ENCODE data around the gene WNT9A. TPM values are rescaled to one million over a fixed set of nuclear protein-coding genes. Genes with fewer than 3 reads are reported as not detected.
A peak's percentile ranks its signal among the peaks of the same experiment; 100 is the strongest.

Gene WNT9A
- total RNA-seq, 1 donor from 2014 or later = 11.4 TPM

DNA sequence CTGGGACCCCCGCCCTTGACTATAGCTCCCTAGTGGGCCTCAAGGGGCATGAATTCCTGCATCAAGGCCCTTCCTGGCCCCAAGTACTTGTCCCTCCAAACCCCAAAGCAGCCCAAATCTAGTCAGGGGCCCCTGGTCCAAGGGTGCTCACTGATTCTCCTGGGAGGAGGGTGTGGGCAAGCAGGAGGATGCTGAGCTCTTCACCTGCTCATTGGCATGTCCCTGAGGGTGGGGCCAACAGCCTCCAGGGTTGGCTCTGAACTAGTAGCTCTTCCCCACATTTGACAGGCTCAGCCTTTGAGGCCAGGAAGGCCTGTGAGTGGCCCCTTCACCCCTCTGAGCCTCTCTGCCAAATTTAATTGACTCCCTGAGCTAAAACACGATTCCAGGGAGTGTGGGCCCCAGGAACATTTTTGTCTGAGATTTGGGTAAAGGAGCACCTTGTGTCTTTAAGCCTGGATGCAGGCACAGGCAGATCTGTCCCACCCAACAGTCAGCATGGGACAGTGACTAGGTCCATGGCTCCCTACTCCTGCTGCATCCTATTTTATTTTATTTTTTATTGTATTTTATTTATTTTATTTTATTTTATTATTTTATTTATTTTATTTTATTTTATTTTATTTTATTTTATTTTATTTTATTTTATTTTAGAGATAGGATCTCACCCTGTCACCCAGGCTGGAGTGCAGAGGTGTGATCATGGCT is 11.0 kb upstream of the WNT9A start:
- no peak for ATAC-seq
- DNase-seq (ENCODE audit: low spot score) = peak; percentile 34
- intact Hi-C loops (cut with DNase I) = no loop called here

DNA sequence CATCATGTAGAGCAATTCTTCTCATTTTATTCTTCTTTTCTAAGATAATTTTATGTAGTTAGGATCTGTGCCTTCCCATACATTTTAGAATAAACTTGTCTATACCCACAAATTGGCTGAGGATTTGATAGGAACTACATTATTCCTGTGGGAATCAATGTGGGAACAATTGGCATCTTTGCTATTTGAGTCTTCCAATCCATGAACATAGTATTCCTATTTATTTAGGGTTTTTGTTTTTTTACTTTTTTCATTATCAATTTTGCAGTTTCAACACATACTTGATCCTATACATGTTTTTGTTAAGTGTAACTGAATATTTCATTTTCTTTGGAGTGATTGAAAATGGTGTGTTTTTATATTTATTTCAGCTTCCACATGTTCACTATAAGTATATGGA is 8.1 kb upstream of the WNT9A start:
- no peak for DNase-seq (ENCODE audit: low spot score)
- intact Hi-C loops (cut with DNase I) = no loop called here
- no peak for ATAC-seq

DNA sequence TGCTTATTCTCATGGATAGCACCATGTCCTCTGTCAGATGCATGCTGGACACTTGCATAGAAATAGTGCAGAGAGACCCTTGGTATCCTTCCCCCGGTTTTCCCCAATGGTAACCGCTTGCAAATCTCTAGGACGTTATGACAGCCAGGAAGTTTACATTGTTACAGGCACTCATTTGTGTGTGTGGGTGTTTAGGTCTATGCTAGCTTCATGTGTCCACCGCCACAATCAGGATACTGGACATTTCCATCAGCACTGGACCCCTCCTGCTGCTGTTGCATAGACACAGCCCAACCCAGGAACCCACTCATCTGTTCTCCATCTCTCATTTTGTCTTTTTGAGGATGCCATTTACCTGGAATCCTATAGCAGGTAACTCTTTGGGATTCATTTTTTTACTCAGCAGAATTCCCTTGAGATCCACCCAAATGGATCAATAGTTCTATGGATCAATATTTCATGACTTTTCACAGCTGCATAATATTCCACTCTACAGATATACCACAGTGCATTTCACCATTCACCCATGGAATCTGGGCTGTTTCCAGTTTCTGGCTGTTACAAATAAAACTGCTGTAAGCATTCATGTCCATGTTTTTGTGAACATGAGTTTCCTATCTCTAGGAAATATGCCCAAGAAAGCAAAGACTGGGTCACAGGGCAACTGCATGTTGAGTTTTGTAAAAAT is 6.6 kb upstream of the WNT9A start:
- intact Hi-C loops (cut with DNase I) = no loop called here

DNA sequence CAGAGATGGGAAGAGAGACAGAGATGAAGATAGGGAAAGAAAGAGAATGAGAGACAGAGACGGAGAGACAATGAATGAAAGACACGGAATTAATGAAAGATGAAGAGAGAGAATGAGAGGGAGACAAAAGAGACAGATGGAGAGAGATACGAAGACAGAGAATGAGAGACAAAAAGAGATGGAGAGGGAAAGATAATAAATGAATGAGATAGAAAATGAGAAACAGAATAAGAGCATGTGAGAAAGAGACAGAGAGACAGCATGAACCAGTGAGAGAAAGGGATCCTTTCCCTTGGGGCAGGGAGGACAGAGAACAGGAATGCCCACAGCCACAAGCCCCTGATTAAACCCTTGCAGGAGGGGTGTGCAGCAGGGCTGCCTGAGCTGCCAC is 5.3 kb upstream of the WNT9A start:
- ATAC-seq = no peak
- DNase-seq (ENCODE audit: low spot score) = no peak
- intact Hi-C loops (cut with DNase I) = no loop called here

More for the DNA sequence above, 6.6 kb upstream of the WNT9A start:
- DNase-seq (ENCODE audit: low spot score) = no peak
- no peak for ATAC-seq

DNA sequence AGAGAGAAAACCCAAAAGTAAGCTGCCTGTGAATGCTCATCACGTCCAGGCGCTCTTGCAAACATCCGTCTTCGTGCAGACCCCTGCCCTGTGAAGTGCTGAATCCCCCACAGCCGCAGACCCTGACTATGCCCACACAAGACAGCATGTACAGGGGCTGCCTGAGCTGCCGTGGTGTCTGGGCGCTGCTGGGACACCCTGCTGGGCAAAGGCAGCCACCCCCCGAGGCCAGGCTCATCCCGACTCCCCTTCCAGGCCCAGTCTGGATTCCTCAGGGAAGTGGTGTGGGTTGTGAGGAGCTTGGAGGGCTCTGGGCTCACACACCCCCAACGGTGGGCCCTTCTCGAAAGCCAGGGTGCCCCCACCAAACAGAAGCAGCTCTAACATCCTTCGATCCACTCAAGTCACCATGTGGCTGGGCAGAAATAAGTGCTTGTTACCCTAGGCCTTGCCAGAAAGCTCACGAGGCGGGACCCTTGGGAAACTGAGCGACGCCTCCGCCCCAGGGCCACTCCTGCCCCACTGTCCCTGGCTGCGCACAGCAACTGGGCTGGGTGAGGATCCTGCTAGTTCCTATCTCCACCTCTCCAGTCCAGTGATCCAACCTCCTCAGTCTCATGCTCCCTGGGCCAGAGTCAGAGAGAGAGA is 4.8 kb upstream of the WNT9A start:
- intact Hi-C loops (cut with DNase I) = no loop called here
- DNase-seq (ENCODE audit: low spot score) (peak; percentile 57), ATAC-seq (peak; percentile 16)

DNA sequence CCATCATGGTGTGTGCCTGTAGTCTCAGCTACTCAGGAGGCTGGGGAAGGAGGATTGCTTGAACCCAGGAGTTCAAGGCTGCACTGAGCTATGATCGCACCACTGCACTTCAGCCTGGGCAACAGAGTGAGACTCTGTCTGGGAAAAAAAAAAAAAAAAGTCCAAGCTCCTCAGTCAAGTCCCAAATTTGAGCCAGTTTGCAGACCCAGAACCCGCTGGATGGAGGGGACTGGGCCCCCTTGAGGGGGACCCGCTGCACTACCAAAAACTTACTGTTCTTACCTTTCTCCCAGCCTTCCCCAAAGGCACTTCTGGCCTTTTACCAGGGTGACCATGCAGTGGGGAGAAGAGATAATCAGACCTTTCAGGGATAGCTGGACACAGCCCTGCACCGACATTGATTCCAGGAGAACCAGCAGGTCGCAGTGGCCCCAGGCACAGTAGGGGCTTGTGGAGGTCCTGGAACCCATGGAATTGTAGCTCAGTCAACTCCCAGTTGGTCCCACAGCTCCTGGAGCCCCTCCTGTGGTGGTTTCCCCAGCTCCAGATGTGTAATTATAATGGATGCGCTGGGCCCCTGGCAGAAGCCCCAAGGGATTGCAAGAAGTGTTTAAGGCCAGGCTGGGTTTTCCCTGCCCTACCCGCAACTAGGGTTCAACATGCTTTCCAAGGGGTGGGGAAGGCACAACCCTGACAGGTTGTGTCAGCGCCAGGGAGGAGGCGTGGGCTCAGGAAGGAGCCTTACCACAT is 4.1 kb upstream of the WNT9A start:
- intact Hi-C loops (cut with DNase I) = no loop called here
- DNase-seq (ENCODE audit: low spot score) = peak; percentile 39
- no peak for ATAC-seq

DNA sequence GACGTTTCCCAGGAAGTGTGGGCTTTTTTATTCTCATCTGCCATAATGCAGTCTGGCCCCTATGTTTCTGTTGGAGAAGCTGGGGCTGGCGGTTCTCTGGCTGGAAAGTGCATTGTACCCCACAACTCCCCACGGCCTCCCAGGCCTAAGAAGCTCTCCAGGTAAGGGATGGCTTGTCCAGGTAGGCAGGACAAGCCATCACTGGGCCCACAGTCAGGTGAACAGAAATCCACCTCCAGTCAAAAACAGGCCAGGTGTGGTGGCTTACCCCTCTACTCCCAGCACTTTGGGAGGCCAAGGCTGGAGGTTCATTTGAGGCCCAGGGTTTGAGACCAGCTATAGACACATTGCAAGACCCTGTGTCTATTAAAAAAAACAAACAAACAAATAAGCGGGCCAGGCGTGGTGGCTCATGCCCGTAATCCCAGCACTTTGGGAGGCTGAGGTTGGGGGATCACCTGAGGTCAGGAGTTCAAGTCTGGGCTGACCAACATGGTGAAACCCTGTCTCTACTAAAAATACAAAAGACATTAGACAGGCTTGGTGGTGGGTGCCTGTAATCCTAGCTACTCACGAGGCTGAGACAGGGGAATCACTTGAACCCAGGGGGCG is 3.1 kb upstream of the WNT9A start:
- intact Hi-C loops (cut with DNase I) = no loop called here

DNA sequence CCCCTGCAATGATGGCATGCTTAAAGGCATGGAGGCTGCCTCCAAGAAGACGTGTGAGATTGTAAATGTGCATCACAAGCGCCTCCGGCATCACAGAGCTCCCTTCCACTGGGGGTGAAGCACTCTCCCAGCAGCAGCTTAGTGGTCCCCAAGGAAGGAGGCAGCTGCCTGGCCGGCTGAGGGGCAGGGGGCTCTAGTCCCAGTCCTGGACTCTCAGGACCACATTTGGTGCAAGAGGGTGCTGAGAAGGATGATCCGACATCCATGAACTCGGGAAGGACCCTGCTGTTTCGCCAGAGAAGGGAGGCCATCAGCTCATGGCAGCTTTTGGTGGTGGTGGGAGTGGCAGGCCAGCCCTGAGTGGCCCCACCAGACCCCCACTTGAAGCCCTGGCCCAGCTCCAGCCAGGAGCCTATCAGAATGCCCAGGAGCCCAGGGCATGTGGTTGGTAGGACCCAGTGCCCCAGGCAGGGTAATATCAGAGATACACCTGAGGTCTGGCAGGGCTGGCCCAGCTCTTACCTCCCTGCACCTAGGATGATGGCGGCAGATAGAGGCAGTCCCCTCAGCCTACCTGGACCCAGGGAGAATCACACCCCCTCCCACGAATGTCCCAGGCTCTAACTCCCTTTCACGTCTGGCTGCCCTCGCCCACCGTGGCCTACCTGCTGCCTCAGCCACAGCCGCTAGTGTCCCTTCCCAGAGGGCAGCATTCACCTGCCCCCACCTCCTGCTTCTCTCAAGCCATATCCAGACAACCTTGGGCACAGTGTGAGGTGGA is 2.4 kb upstream of the WNT9A start:
- intact Hi-C loops (cut with DNase I) = loop anchor here (5.0 kb wide), 1 partner anchor 183 kb away; no protein-coding TSS in a partner anchor
- ATAC-seq = no peak
- DNase-seq (ENCODE audit: low spot score) = peak; percentile 53

More for the DNA sequence above, 3.1 kb upstream of the WNT9A start:
- ATAC-seq (no peak), DNase-seq (ENCODE audit: low spot score) (peak; percentile 47)

DNA sequence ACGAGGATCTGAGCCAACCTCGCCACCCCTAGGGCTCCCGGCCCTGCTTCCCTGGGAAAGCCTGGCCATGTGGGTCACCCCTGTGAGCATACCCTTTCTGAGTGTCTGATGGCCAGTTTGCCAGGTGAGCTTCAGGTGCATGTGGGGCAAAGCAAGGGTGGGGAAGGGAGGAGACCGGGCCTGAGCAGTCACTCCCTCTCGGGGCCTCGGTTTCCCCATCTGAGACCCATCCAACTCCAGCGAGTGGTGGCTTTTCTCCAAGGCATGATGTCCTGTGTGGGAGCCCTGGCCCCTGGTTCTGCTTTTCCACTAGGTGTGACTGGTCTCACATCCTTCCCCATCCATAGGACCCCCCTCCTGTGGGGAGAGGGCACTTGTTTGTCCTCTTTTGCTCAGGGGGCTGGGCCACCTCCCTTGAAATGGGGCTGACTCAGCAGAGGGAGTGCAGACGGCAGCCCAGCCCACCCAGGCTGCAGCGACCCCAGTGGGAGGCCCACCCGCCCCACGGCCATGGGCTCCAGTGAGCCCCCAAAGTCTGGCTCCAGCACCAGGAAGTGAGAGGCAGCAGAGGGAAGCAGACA is 1.7 kb upstream of the WNT9A start:
- intact Hi-C loops (cut with DNase I) = loop anchor here (5.0 kb wide), 1 partner anchor 182 kb away; no protein-coding TSS in a partner anchor
- peak; percentile 54 for DNase-seq (ENCODE audit: low spot score)

DNA sequence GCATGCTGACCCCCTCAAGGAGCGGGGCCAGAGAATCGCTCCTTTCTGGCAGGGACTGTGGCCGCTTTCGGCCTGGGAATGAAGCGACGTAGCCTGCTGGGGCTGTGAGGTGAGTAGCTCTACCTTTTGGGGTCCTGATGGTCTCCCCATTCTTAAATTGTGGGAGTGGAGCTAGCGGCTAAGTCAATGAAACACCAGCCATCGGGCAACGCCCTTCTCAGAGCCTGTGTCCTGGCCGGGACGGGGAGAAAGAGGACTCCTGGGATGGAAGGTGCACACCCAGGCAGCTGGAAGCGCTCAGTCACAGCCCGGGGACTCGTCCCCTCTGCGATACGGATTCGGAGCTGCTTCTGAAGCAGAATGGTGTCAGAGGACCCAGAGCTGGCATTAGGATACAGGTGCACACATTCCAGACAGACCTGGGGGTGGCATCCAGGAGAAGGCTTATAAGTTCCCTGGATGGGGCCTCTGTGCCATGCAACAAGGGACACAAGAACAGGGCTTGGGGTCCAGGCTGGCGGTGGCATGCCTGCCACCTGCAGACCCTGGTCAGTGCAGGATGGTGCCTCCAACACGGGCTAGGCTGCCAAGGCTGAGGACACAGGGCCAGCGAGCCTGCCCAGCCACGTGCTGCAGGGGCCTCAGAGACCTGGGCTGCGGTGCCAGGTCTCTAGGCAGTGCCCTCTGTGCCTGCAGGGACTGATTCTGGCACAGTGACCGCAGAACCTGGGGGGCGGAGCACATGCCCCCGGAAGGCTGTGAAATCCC is 945 bp upstream of the WNT9A start:
- ATAC-seq (no peak), DNase-seq (ENCODE audit: low spot score) (peak; percentile 56)
- intact Hi-C loops (cut with DNase I) = loop anchor here (5.0 kb wide), 1 partner anchor 181 kb away; no protein-coding TSS in a partner anchor

More for the DNA sequence above, 1.7 kb upstream of the WNT9A start:
- ATAC-seq = no peak

DNA sequence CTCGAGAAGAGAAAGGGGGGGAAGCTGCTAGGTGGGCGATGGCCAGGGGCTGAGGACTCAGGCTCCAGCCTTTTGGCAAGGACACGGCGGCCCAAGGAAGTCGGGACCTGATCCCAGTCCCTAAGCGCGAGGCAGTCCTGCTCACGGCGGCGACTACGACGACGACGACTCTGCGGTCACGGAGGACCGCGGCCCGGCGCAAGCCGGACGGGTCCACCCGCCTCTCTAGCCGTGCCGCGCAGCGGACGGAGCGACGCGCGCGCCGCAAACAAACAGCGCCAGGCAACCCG is 401 bp downstream of the WNT9A start:
- intact Hi-C loops (cut with DNase I) = loop anchor here (5.0 kb wide), 1 partner anchor 180 kb away; no protein-coding TSS in a partner anchor

DNA sequence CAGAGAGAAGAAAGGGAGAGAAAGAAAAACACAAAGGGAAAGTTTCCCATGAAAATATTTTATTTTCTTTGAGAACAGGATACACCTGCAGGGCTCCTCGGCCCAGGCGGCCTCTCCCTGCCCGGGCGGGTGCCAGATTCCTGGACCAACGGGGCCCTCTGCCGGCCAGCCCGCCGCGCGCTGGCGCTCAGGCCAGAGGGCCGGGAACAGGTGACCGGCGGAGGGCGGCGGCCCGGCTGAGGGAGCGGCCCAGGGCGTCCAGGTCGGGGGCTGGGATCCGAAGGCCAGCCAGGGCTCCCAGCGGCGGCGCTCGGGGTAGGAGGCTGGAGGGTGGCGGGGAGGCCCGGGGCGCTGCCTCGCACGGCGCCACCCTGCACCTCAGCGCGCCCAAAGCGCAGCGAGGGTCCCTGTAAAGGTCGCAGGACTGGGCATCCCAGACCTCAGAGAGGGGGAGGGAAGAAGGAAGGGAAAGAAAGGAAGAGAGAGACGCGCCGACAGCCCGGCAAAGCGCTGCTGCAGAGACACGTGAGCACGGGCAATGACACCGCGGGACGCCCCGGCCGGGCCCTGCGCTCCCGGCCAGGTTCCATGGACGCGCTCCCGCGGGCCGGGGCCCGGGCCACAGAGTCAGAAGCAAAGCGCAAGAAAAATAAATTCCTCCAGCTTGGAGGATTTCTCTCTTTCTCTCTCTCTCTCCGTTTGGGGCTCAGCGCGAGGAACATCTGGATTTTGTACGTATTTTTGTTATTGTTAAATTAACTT is 927 bp downstream of the WNT9A start:
- peak; percentile 87 for DNase-seq (ENCODE audit: low spot score)
- intact Hi-C loops (cut with DNase I) = loop anchor here (5.0 kb wide), 1 partner anchor 180 kb away; no protein-coding TSS in a partner anchor
- ATAC-seq = peak; percentile 79

More for the DNA sequence above, 401 bp downstream of the WNT9A start:
- DNase-seq (ENCODE audit: low spot score) (peak; percentile 65), ATAC-seq (no peak)

DNA sequence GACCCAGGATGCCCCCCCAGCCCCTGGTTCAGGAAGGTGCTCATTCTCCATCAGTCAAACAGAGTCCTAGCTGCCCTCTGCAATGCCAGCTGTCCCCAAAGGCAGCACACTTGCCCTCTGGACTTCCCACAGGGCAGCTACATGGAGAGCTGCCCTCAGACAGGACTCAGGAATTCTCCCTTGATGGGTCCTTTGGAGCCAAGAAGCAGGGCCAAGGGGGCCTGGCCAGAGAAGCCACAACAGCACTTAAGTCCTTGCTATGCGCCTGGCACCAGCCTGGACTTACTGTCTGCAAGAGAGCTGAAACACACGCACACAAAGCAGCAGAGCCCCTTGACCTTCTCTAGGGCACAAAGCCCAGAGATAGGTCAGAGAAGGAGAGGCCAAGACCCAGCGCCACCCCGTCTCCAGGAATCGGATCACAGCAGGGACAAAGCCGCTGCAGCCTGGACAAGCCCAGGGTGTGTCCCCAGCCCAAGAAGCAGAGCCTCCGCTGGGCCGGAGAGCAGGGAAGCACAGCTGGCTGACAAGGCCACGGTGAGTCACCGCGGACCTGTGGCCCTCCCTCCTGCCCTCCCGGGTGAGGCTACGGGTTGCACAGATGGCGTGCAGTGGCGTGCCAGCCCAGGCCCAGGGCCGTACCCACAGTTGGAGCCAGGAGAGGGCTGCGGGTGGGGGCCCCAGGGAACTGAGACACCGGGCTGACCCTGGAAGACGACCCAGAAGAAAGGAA is 1.7 kb downstream of the WNT9A start:
- ATAC-seq (peak; percentile 67), DNase-seq (ENCODE audit: low spot score) (peak; percentile 75)
- intact Hi-C loops (cut with DNase I) = loop anchor here (5.0 kb wide), 1 partner anchor 179 kb away; no protein-coding TSS in a partner anchor

DNA sequence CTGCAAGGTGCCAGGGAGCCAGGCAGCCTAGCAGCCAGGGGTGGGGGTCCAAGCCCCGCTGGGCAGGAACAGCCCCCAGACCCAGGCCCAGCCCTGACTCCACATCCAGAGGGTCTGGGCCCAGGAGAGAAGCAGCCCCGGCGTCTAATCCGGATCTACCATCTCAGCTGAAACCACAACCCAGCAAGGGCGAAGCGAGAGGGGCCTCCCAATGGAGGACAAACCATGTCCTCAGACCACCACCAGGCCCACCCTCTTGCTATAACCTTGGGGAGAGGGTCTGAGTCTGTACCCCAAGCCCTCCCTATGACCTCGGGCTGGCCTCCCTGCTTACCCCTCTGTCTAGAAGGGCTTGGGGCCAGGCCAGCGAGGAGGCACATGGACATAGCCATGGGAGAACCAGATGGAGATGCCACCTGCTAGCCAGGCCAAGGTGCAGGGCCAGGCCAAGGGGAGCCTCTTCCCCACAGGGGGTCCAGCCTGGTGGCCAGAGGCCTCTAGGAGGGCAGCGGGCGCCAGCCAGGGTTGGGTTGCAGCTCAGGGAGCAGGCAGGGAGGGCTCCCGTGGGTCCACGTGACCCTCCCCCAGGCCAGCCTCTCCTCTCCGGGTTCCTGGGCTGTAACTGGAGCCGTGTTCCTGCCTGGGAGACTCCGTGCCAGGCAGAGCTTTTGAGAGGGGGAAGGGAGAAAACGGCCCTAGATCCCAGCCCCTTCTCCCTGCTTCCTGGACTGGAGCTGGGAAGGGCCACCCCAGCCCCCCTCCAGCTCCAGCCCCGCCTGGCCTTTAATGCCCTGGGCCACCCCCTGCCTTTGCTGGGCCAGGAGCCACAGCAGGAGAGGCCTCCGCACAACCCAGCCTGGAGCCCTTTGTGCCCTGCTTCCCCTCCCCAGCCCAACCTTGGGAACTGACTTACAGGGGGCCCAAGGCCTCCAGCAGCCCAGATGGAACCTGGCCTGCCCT is 2.5 kb downstream of the WNT9A start:
- ATAC-seq (peak; percentile 16), DNase-seq (ENCODE audit: low spot score) (peak; percentile 60)
- intact Hi-C loops (cut with DNase I) = loop anchor here (5.0 kb wide), 1 partner anchor 178 kb away; no protein-coding TSS in a partner anchor

Data from sciatic nerve (tissue), 2 donors.